ENCODE results near the gene DRC7. TPM values are rescaled to one million over a fixed set of nuclear protein-coding genes. Genes with fewer than 3 reads are reported as not detected.

Gene DRC7
- total RNA-seq, 1 donor from 2014 or later, result 0.04 TPM

DNA sequence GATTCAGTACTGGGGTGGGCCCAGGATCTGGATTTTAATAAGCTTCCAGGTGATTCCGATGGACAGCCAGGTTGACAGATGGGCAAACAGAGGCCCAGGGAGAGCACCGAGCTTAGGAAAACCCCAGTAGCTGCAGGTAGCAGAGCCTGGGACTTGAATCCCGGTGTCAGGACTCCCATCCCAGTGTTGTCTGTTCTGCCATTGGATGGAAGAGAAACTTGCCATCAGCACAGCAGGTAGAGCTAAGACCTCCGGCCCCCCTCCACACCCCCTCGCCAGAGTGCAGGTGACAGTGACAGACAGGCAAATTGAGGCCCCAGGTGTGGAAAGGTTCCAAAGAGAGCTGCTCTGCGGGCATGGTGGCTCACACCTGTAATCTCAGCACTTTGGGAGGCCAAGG lies 53.4 kb downstream of the DRC7 start:
- no peak for DNase-seq (ENCODE audit: low read depth)
- Histone ChIP-seq H3K27me3 (ENCODE audit: control insufficient read depth, insufficient read depth, low read length) (no peaks in the 10 kb centered on the region), H3K36me3 (ENCODE audit: control insufficient read depth, insufficient read depth, low read length) (peaks cover 2% of the 10 kb centered on the region), H3K4me3 (ENCODE audit: low read depth, low read length) (no peak overlapping the region)
- TF ChIP-seq, protein P1, sequence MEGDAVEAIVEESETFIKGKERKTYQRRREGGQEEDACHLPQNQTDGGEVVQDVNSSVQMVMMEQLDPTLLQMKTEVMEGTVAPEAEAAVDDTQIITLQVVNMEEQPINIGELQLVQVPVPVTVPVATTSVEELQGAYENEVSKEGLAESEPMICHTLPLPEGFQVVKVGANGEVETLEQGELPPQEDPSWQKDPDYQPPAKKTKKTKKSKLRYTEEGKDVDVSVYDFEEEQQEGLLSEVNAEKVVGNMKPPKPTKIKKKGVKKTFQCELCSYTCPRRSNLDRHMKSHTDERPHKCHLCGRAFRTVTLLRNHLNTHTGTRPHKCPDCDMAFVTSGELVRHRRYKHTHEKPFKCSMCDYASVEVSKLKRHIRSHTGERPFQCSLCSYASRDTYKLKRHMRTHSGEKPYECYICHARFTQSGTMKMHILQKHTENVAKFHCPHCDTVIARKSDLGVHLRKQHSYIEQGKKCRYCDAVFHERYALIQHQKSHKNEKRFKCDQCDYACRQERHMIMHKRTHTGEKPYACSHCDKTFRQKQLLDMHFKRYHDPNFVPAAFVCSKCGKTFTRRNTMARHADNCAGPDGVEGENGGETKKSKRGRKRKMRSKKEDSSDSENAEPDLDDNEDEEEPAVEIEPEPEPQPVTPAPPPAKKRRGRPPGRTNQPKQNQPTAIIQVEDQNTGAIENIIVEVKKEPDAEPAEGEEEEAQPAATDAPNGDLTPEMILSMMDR (IDR thresholded peaks at IDR 0.05; ENCODE audit: insufficient read depth, low read length, poor library complexity, severe bottlenecking), result no peak

DNA sequence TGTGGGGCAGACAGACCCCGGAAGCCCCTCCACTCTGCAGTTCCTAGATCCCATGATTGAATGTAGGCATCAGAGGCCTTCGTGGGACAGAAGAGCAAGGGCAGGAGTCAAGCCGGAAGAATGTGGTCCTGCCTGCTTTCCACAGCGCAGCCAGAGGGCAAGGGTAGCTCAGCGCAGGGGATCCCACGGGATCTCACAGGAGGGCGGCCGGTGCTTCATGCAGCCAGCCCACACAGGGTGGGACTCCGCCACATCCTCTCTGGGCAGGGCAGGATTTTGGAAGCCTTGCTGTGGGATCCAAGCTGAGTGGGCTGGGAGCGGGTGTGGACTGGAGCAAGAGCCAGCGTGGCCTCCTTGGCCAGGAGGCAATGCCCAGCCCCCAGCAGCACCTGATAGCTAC lies 54.0 kb downstream of the DRC7 start:
- Histone ChIP-seq H3K4me3 (ENCODE audit: low read depth, low read length) (no peak overlapping the region), H3K27me3 (ENCODE audit: control insufficient read depth, insufficient read depth, low read length) (no peaks in the 10 kb centered on the region), H3K36me3 (ENCODE audit: control insufficient read depth, insufficient read depth, low read length) (peaks cover 2% of the 10 kb centered on the region)
- TF ChIP-seq, protein P1 (IDR thresholded peaks at IDR 0.05; ENCODE audit: insufficient read depth, low read length, poor library complexity, severe bottlenecking), result no peak
- no peak for DNase-seq (ENCODE audit: low read depth)

DNA sequence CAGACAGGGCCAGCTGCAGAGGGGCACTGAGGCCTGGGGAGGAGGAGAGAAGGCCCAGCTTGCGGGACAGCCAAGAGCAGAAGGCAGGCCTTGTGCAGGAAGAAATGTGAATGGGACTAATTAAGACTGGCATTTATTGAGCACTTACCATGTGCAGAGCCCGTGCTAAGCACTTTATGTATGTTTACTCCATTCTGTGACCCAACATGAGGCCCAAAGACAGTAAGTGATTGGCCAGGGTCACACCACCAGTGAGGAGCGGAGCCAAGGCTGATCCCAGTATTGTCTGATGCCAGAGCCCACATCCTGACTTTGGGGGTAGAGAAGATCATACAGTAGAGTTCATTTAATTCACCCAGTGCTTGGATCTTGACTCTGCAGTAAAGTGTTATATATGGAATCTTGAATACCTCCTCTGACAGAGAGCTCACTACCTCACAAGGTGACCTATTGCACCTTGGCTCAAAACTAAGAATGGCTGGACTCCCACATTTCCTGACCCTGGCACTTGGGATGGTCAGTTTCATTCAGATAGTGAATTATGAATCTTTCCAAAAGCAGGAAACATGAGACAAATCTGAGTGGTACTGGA lies 54.6 kb downstream of the DRC7 start:
- TF ChIP-seq, protein P1 (IDR thresholded peaks at IDR 0.05; ENCODE audit: insufficient read depth, low read length, poor library complexity, severe bottlenecking), result no peak
- peaks cover 2% of the 10 kb centered on the region for H3K36me3 ChIP-seq (ENCODE audit: control insufficient read depth, insufficient read depth, low read length)
- no peak overlapping the region for H3K4me3 ChIP-seq (ENCODE audit: low read depth, low read length)
- H3K27me3 ChIP-seq (ENCODE audit: control insufficient read depth, insufficient read depth, low read length), result no peaks in the 10 kb centered on the region
- DNase-seq (ENCODE audit: low read depth), result no peak

DNA sequence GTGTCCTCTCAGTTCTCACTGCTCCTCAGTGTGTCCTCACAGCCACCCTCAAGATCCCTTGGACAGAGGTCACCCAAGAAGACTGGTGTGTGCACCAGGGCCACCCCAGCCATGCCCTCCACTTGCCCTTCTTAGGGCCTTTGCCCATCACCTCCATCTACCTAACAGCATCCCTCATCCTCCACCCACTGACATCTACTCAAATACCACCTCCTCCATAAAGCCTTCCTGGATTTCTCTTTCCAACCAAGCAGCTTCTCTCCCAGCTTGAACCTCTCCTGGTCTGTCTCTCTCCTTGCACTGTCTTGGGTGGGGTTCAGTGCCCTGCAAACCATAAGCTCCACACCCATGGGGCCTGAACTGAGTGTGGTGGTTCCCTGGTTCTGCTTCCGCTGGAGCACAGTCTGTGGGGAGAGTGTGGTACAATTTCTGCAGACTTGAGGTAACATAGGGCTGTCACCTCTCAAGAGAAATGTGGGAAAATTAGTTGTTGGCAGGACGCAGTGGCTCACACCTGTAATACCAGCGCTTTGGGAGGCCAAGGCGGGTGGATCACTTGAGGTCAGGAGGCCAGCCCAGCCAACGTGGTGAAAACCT lies 55.3 kb downstream of the DRC7 start:
- Histone ChIP-seq H3K36me3 (ENCODE audit: control insufficient read depth, insufficient read depth, low read length) (peaks cover 2% of the 10 kb centered on the region), H3K4me3 (ENCODE audit: low read depth, low read length) (no peak overlapping the region), H3K27me3 (ENCODE audit: control insufficient read depth, insufficient read depth, low read length) (no peaks in the 10 kb centered on the region)
- TF ChIP-seq, protein P1 (IDR thresholded peaks at IDR 0.05; ENCODE audit: insufficient read depth, low read length, poor library complexity, severe bottlenecking), result no peak
- no peak for DNase-seq (ENCODE audit: low read depth)

DNA sequence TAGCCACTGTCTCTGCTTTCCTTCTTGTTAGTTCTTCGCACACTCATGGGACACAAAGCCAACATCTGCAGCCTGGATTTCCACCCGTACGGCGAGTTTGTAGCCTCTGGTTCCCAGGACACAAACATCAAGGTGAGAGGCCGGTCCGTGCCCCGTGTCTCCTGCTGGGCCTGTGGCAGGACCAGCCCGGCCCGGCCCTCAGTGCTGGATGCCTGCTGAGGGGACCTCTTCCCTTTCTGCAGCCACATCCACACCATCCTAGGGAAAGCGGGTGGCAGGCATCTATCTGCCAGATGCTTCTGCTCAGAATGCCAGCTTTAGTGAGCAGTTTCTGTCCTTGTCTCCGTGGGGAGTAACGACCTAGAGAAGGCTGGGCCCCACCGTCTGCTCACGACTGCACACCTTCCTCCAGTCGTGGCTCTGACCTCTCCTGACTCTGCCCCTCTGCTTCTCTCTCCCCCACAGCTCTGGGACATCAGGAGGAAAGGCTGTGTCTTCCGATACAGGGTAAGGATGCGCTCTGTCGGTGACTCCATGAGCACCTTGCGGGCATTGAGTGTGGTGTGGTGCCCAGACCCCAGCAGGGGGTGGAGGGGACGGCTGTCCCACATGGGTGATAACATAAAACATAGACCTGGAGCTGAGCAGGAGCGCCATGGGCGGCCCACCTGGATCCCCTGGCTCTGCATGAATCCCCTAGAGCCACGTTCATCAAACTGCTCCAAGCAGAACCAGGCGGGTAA lies 56.4 kb downstream of the DRC7 start:
- no peak overlapping the region for H3K4me3 ChIP-seq (ENCODE audit: low read depth, low read length)
- TF ChIP-seq, protein P1 (IDR thresholded peaks at IDR 0.05; ENCODE audit: insufficient read depth, low read length, poor library complexity, severe bottlenecking), result no peak
- H3K27me3 ChIP-seq (ENCODE audit: control insufficient read depth, insufficient read depth, low read length), result no peaks in the 10 kb centered on the region
- H3K36me3 ChIP-seq (ENCODE audit: control insufficient read depth, insufficient read depth, low read length), result peaks cover 2% of the 10 kb centered on the region
- DNase-seq (ENCODE audit: low read depth), result no peak

All from kidney epithelial cell (primary cell).